B cell (primary cell): Measurements from ENCODE around the gene TM6SF1. TPM values are rescaled to one million over a fixed set of nuclear protein-coding genes. Genes with fewer than 3 reads are reported as not detected.

Source experiments
- ATAC-seq: fragments of 200-7000 bp; cut with Tn5 transposase; one replicate; pipeline ENCODE4 v1.10.0; 2021; ENCODE audit warnings: low read depth, mild to moderate bottlenecking, moderate number of reproducible peaks, moderate library complexity
- CTCF ChIA-PET: fragments of 350-600 bp; sonication (Branson Sonifier 250); formaldehyde crosslinking; loops from one replicate; lab custom pipeline; 2021; ENCODE audit warnings: antibody characterized with exemption, inconsistent platforms; lab: Charles Lee
- POLR2A ChIA-PET: fragments of 350-600 bp; sonication (Branson Sonifier 250); formaldehyde crosslinking; loops from one replicate; lab custom pipeline; 2021; ENCODE audit warnings: antibody characterized with exemption; lab: Charles Lee
- DNase-seq: peaks from one replicate; pipeline ENCODE4 v3.0.0; 2013
- H2AFZ ChIP-seq: 2 replicates; pipeline ENCODE4 v1.6.1; 2012; ENCODE audit warnings: mild to moderate bottlenecking, low read depth, low read length; ENCODE audit not compliant: insufficient read depth, poor library complexity, severe bottlenecking
- H3K27ac ChIP-seq, 2 donors: 1 replicate in 1 of 2; 2 replicates in 1 of 2; pipeline ENCODE4 v1.5.1; 2012 to 2013; ENCODE audit warnings: low read length in 2 of 2, mild to moderate bottlenecking in 2 of 2, moderate library complexity in 1 of 2
- H3K27me3 ChIP-seq, 4 experiments: fragments of 200-600 bp in 1 of 4; sonication (generic) in 1 of 4; replicated peaks in 1 of 4; 1 replicate in 2 of 4; 2 replicates in 2 of 4; pipeline versions ENCODE4 v1.6.1 to v1.7.0; 2013 to 2016; ENCODE audit warnings: low read length in 3 of 4, mild to moderate bottlenecking in 2 of 4, mixed read lengths in 1 of 4, moderate library complexity in 1 of 4; ENCODE audit not compliant: insufficient read depth in 4 of 4, control insufficient read depth in 3 of 4; ENCODE audit errors: control extremely low read depth in 1 of 4
- H3K36me3 ChIP-seq, 2 experiments: replicated peaks in 1 of 2; 1 replicate in 1 of 2; 2 replicates in 1 of 2; pipeline versions ENCODE4 v1.6.1 to v1.7.1; 2013; ENCODE audit warnings: low read length in 1 of 2; ENCODE audit not compliant: insufficient read depth in 2 of 2, control insufficient read depth in 1 of 2; ENCODE audit errors: control extremely low read depth in 1 of 2, extremely low read depth in 1 of 2
- H3K4me1 ChIP-seq, 2 donors: fragments of 200-600 bp in 1 of 2; sonication (generic) in 1 of 2; 1 replicate in 1 of 2; 2 replicates in 1 of 2; pipeline versions ENCODE4 v1.5.1 to v1.6.1; 2013 to 2017; ENCODE audit warnings: low read length in 2 of 2; ENCODE audit not compliant: control insufficient read depth in 2 of 2, insufficient read depth in 2 of 2
- H3K4me2 ChIP-seq: replicated peaks from 2 replicates; pipeline ENCODE3; 2012; ENCODE audit warnings: mild to moderate bottlenecking, low read depth, low read length; ENCODE audit not compliant: poor library complexity, severe bottlenecking
- H3K4me3 ChIP-seq, 5 experiments: fragments of 200-600 bp in 1 of 5; sonication (generic) in 1 of 5; 1 replicate in 3 of 5; 2 replicates in 2 of 5; pipeline versions ENCODE4 v1.5.1 to v1.7.0; 2011 to 2016; ENCODE audit warnings: low read length in 4 of 5, mild to moderate bottlenecking in 4 of 5, low read depth in 2 of 5, control low read depth in 1 of 5, moderate library complexity in 1 of 5; ENCODE audit not compliant: insufficient read depth in 1 of 5; ENCODE audit errors: control extremely low read depth in 1 of 5, extremely low read depth in 1 of 5
- H3K79me2 ChIP-seq: fragments of 200-600 bp; sonication (generic); one replicate; pipeline ENCODE4 v1.6.0; 2016; ENCODE audit warnings: low read length; ENCODE audit not compliant: control insufficient read depth, insufficient read depth
- H3K9ac ChIP-seq: fragments of 200-600 bp; sonication (generic); 2 replicates; pipeline ENCODE4 v1.6.1; 2017; ENCODE audit warnings: mild to moderate bottlenecking, low read length, moderate library complexity
- H3K9me3 ChIP-seq, 3 donors: one replicate each; pipeline versions ENCODE4 v1.6.1 to v1.7.1; 2013; ENCODE audit warnings: low read length in 2 of 3; ENCODE audit not compliant: control insufficient read depth in 2 of 3, insufficient read depth in 1 of 3; ENCODE audit errors: control extremely low read depth in 1 of 3
- H4K20me1 ChIP-seq: 2 replicates; pipeline ENCODE4 v1.6.0; 2012; ENCODE audit warnings: mild to moderate bottlenecking, low read length; ENCODE audit not compliant: insufficient read depth, control insufficient read depth, poor library complexity, severe bottlenecking
- H3K27ac Mint-ChIP-seq: one replicate; pipeline ENCODE4 v1.8.0; 2021; ENCODE audit warnings: mixed read lengths
- H3K27me3 Mint-ChIP-seq: one replicate; pipeline ENCODE4 v1.8.0; 2021; ENCODE audit warnings: mixed read lengths
- H3K4me1 Mint-ChIP-seq: one replicate; pipeline ENCODE4 v1.8.0; 2021; ENCODE audit warnings: mixed read lengths
- H3K4me3 Mint-ChIP-seq: one replicate; pipeline ENCODE4 v1.8.0; 2021; ENCODE audit warnings: mixed read lengths
- H3K9me3 Mint-ChIP-seq: one replicate; pipeline ENCODE4 v1.8.0; 2022; ENCODE audit warnings: mixed read lengths; ENCODE audit not compliant: insufficient read depth
- EZH2 ChIP-seq: IDR thresholded peaks from 2 replicates; pipeline ENCODE4 v1.6.1; 2012; ENCODE audit warnings: borderline replicate concordance, low read depth, mild to moderate bottlenecking, moderate library complexity, low read length; ENCODE audit not compliant: insufficient read depth, poor library complexity, severe bottlenecking
- WGBS: methylation state at CpG from one replicate; pipeline ENCODE4 v1.1.5; 2013; ENCODE audit warnings: missing lambda C conversion rate; ENCODE audit not compliant: insufficient coverage; 5-methylcytosine and 5-hydroxymethylcytosine counted together
- intact Hi-C: fragments of 100-400 bp; cut with micrococcal nuclease; formaldehyde crosslinking; loops from one replicate; pipeline ENCODE4 v1.10.0; 2022
- polyA plus RNA-seq: library from polyadenylated mRNA; depleted of rRNA; stranded (reverse); fragments of >200 nt; gene quantifications from 2 replicates; pipeline ENCODE4 v1.2.3, GENCODE V29; 2012
- total RNA-seq, 2 donors: library from RNA; stranded (reverse); fragments of 120-200 nt in 1 of 2; gene quantifications; 1 replicate in 1 of 2; 2 replicates in 1 of 2; pipeline versions ENCODE4 v1.2.3 to v1.2.4, GENCODE V29; 2013 to 2022
- TF ChIP-seq, protein P1 (sequence below): fragments of 200-600 bp; IDR thresholded peaks from one replicate; pipeline ENCODE4 v1.8.0; 2022; ENCODE audit warnings: antibody characterized with exemption, mild to moderate bottlenecking

The TM6SF1 gene
- total and polyA plus RNA-seq, 2 donors (not counting 1 experiment from before 2014, with no cell fraction given) = 1.1 to 1.6 TPM

DNA sequence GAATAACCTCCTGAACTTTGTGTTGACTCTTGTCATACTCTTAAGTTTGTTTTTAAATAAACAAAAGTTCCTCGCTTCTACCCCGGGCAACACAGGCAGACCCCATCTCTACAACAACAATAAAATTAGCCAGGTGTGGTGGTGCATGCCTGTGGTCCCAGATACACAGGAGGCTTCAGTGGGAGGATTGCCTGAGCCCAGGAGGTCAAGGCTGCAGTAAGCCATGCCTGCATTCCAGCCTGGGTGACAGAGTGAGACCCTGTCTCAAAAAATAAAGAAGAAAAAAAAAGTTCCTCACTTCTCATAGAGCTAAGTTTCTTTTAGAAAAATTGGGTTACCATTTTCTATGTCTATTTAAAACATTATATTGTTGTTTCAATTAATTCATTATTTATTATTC is 70.9 kb downstream of the TM6SF1 start:
- no CpG with 5 or more reads among the region's 2 CpGs for WGBS
- H3K9me3 Mint-ChIP-seq = no peaks in the 10 kb centered on the region
- no peak overlapping the region for H3K27ac Mint-ChIP-seq
- Histone ChIP-seq H3K36me3 (no peaks in the 10 kb centered on the region), H3K79me2 (no peaks in the 10 kb centered on the region), H3K4me1 (no peaks in the 10 kb centered on the region), H4K20me1 (no peaks in the 10 kb centered on the region), H3K27ac (no peak overlapping the region), H3K27me3 (no peaks in the 10 kb centered on the region), H3K9ac (no peak overlapping the region), H3K9me3 (no peaks in the 10 kb centered on the region), H3K4me3 (no peak overlapping the region), H2AFZ (no peak overlapping the region), H3K4me2 (no peak overlapping the region)
- ChIA-PET CTCF (no interaction called here), POLR2A (no interaction called here)
- ATAC-seq (no peak), DNase-seq (no peak)
- peaks cover 5% of the 10 kb centered on the region for H3K27me3 Mint-ChIP-seq
- intact Hi-C loops = no loop called here
- H3K4me3 Mint-ChIP-seq = no peak overlapping the region
- H3K4me1 Mint-ChIP-seq = no peaks in the 10 kb centered on the region
- TF ChIP-seq EZH2 = no peak
- TF ChIP-seq, protein P1, sequence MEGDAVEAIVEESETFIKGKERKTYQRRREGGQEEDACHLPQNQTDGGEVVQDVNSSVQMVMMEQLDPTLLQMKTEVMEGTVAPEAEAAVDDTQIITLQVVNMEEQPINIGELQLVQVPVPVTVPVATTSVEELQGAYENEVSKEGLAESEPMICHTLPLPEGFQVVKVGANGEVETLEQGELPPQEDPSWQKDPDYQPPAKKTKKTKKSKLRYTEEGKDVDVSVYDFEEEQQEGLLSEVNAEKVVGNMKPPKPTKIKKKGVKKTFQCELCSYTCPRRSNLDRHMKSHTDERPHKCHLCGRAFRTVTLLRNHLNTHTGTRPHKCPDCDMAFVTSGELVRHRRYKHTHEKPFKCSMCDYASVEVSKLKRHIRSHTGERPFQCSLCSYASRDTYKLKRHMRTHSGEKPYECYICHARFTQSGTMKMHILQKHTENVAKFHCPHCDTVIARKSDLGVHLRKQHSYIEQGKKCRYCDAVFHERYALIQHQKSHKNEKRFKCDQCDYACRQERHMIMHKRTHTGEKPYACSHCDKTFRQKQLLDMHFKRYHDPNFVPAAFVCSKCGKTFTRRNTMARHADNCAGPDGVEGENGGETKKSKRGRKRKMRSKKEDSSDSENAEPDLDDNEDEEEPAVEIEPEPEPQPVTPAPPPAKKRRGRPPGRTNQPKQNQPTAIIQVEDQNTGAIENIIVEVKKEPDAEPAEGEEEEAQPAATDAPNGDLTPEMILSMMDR = no peak

- intact Hi-C loops = no loop called here
- ChIA-PET POLR2A (no interaction called here), CTCF (no interaction called here)
- ATAC-seq (no peak), DNase-seq (no peak)
- Histone ChIP-seq H3K4me2 (no peak overlapping the region), H2AFZ (no peak overlapping the region), H3K36me3 (no peaks in the 10 kb centered on the region), H3K9me3 (no peaks in the 10 kb centered on the region), H3K4me3 (no peak overlapping the region), H4K20me1 (no peaks in the 10 kb centered on the region), H3K27ac (no peak overlapping the region), H3K79me2 (no peaks in the 10 kb centered on the region), H3K9ac (no peak overlapping the region), H3K4me1 (no peaks in the 10 kb centered on the region), H3K27me3 (no peaks in the 10 kb centered on the region)
- H3K4me1 Mint-ChIP-seq = no peaks in the 10 kb centered on the region
- H3K9me3 Mint-ChIP-seq = no peaks in the 10 kb centered on the region
- peaks cover 5% of the 10 kb centered on the region for H3K27me3 Mint-ChIP-seq
- no CpG with 5 or more reads among the region's 3 CpGs for WGBS
- no peak for TF ChIP-seq EZH2
- TF ChIP-seq, protein P1 = no peak
- H3K27ac Mint-ChIP-seq = no peak overlapping the region
- H3K4me3 Mint-ChIP-seq = no peak overlapping the region
These were observed 71.5 kb downstream of the TM6SF1 start for GRCh38 chr15:83178869-83179325.
